Stimulated activated CD8-positive, alpha-beta memory T cell treated with anti-CD3 and anti-CD28 coated beads, Interleukin-2, amount 100 ng/mL, for 48 hours (primary cell): ENCODE measurements around the gene CRACDL.

Experiments used
- DNase-seq, 2 donors: peaks; one replicate each; pipeline ENCODE4 v3.0.0-alpha.2; 2020; ENCODE audit warnings: low read depth in 2 of 2

CRACDL gene

DNA sequence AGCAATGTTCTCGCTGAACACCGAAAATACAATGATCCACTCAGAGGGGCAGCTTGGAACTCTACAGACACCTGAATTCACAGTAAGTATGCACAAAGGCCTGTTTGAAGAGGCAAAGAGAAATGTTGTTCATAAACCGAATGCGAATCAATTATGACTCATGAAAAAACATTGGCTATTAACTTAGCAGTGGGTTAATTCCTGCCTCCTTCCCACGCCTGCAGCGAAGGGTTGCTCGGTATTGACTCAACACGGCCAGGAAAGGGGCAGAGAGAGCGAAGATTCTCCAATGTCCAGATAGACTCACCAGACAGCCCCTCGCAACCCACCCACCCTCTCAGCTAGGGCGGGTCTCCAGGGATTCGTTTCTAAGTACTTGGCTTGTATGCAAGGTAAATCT lies 9.4 kb downstream of the CRACDL start:
- no peak for DNase-seq

DNA sequence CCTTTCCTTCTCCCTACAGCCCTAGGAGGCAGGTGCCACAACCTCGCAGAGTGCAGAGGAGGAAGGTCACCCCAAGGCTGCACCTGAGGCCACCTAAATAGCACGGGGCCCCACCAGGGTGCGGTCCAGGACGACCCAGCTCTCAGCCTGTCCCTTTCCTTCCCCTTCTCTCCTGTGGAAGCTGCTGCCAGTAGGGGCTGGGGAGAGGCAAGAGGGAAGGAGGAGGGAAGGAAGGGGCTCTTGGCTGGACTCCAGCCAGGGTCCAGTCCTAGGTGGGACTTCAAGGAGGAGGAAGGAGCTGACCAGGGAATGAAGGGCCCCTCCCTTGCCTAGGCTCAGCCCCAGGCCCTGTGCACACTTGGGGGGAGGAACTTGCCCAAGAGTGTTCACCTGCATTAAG lies 11.1 kb downstream of the CRACDL start:
- DNase-seq, result no peak

DNA sequence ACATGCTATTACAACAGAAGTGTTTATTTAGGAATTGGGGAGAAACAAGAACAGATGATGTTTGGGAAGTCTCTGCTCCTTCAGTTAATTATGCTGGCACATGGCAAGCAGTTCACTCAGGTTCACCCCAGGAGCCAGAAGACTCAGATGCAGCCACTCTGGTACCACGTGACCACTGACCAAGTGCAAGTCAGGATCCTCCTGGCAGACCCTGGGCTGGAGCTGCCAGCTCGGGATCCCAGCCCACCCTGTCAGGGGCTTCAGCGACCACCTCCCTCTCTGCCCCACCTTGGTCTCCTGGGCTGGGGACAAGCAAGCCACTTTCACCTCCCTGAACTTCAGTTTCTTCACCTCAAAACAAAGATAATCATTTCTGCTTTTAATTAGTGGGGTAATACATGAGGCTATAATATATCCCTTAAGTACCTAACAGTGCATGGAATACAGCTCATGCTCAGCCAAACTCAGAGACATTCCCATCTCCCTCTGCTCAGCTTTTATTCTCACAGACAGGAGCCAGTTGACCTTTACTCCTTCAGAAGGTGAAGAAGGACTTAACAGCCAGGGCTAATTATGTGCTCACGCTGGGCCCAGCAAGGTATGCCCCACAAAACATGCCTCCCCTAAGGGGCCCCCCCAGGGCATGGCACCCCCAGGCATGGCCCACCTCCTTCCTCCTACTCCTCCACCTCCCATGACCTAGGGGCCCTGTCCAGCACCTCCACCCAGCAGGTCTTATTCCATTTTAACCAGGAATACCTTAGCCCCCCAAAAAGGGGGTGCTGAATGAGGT lies 11.8 kb downstream of the CRACDL start:
- no peak for DNase-seq

DNA sequence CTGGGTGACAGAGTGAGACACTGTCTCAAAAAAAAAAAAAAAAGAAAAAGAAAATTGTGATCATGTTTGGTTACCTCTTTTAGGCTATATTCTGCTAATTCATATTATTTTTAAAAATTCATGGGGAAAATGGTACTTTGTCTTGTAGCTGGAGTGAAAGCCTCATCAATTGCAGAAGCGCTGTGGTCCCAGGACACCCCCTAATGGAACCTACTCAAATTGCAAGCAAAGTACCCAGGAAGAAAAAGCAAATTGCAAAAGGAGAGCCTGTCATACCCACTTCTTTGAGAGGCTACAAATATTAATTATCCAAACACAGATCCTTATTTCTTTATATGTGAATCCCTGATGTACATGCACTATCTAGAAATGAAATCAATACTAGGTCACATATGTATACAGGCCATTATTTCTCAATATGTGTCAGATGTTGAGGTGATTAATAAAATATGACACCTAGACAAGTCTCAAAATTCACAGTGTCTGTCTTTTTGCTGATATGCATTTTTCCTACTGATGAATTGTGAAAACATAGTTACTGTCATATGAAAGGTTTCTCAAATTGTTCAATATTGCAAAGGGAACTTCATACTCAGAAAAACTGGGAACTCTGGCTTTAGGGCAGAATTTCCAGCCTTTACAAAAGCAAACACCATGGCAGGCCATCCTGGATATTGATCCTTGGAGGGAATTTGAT lies 12.6 kb downstream of the CRACDL start:
- no peak for DNase-seq

DNA sequence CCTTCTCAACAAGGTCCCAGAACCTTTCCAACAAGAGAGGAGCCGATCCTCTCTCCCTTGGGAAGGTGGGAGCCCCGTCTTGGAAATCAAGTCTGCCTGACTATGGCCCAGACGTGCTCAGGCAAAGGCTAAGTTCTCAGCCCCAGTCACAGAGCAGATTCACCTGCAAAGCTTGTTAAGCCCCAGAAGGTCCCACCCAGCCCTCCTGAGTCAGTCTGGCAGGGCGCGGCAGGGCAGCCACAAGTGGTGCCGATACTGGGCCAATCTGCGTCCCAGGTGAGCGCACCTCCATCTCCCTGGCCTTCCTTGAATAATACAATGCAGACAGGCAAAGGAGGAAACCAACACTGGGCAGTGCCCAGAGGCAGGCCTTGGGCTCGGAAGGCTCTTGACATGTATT lies 15.0 kb downstream of the CRACDL start:
- no peak for DNase-seq

DNA sequence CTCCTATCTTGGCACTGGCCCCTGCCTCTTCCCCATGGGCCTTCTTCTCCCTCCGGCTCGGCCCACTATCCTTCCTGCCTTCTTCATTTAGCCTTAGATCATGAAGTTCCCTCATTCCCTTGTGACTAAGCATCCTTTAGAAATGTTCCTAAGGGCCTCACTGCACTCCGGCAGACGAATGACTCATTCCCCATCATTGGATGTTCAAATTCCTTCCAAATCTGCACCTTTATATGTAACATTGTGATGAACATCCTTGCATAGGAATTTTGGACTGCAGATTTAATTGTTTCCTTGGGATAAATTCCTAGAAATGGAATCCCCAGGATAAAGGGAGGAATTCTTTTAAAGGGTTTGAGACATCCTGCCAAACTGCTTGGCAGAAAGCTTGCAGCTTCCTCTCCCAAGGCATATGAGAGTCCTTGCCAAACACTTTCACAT lies 19.0 kb downstream of the CRACDL start:
- no peak for DNase-seq

DNA sequence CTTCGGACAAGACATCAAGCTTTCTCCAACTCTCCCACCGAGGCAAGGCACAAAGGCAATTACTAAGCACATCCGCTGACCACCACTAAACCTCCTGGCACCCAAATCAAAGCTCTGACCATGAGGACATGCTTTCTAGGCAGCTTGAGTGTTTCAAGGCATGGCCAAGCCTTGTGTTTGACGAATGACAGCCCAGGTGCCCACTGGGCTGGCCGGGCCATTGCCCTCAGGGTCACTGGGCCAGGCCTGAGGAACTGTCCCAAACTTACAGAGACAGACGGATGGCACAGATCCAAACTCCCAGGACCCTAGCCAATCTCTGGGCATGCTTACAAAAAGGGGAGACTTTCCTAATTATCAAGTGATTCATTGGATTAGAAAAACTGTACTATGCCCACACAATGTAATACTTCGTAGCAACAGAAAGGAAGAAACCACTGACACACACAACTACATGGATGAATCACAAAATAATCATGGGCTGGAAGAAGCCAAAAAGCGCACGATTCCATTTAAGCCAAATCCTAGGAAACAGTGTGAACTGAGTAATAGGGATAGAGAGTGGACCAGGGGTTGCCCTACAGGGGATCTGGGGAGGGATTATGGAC lies 20.2 kb downstream of the CRACDL start:
- no peak for DNase-seq

DNA sequence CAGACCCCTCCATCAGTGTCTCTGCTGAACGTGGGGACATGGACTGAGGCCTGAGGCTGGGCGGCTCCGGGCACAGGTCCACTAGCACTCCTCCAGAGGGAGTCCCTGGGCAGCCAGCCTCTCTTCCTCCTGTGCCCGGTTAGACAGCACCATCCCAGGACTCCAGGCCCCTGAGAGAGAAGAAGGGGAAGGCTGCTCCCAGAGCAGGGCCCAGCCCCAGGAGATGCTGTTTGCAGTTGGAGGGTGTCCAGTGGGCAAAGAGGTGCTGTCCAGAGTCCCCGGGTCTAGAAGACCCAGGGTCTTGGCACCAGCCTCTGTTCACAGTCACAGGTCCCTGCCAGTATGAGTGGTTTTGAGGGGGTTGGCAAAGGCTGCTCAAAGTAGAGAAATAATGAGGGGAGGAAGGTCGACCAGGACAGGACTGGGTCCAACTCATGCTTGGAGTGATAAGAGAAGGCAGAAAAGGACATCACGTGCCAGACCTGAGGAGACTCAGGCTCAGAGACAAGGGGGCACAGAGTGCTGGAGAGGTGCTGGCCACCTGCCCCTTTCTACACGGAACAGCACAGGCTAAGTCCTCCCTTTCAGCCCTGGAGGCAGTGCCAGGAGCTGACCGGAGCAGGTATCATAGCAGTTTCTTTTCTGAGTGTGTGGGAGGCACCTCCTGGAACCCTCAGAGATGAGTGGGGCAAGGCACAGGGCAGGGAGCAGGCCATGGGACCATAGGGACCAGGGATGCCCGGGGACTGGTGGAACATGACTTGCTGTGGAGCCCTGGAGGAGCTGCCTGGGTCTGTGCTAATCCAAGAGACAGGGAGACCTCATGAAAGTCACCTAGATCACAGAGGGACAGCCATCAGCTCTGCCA lies 21.1 kb downstream of the CRACDL start:
- no peak for DNase-seq

DNA sequence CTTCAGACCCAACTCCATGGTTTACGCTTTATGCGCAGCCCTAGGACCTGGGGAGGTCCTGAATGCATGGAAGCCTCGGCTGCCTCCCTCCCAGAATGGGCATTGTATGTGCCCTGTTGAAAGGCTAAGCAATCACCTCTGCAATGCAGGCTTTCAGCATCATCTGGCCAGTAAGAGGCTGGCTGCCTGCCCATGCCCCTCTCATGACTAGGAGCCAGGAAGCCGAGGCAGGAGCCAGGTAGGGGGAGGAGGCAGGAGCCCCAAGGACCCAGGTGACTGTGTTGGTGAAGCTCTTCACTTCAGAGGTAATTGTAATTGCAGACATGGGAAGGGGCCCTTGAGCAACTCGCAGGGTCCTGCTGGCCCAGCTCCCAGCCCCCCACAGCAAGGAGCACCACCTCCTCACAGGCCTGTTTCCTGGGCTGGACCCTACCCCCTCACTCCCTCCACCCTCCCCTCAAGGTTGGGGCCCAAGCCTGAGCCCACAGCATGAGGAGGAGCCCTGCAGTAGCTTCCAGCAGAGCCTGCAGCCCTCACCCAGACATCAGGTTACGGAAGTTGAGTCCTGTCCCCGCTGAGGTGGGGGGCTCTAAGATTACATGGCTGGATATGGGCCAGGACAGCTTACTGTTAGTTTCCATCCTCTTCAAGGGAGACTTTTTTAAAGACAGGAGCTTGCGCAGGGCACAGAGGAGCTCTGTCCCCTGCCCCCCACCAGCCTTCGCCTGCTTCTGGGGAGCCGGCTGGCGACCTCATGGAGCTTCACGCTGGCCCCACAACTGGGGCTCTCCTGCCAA lies 21.9 kb downstream of the CRACDL start:
- no peak for DNase-seq

DNA sequence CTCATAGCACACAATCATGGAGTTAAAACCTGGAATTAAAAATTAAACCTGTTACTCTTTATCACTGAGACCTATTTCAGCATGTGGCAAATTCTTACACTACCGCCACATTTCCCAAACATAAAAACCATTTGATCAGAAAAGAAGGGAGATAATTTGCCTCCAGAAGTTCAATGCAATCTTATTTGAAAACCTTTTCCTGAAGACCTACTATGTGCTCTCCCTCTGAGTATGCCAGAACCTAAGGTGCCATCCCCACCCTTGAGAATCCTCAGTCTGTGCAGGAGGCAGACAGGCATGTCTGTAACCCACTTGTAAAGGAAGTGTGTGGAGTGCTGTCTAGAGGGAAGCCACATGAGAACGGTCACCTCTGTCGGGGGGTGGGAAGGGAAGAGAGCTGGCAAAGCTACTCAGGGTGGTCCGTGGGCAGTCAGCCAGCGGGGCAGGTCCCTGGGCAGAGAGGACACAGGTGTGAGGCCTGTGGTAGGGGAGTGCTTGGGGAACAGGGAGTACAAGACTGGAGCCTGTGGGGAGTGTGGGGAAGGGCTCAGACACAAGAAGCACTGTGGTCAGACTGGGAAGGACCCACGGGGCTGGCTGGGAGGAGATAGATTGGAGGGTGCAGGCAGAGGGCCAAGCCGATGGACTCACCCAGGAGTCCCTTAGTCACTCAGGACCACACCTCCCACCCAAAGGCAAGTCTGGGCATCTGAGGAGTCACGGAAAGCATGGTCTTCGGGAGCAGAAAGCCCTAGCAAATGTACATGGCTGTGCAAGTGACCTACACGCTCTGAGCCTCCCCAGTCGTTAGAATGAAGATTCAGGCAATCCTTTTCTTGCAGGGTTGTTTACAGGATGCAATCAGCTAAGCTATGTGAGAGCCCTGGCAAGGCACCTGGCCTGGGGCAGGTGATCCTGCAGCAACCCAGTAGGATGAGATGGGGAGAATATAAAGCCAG lies 22.8 kb downstream of the CRACDL start:
- no peak for DNase-seq

DNA sequence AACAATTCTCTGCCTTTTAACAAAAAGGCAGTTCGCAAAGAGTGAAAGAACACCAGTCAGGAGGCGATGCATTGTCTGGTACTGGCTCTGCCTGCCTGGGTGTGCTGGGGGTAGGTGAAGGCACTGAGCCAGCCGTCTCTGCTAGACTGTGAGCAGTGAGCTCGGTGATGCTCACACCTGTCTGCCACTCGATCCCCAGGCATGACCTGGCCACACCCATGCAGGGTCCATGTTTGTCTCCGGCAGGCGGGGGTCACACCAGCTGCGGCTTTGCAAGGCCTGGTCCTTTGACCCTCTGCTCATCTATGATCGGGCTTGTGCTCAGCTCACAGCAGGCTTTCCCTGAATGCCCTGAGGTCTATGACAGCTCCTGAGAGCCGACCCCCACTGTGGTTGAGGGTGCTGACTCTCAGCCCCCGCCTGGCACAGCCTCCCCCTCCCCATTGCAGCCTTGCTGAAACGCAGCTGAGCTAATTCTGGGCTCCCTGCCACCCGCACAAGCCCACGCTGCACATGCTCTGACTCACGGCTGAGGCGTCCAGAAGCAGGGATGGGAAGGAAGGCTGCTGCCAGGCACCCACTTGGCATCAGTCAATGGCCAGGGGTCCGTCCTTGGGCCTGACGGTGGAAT lies 23.7 kb downstream of the CRACDL start:
- DNase-seq, result no peak

DNA sequence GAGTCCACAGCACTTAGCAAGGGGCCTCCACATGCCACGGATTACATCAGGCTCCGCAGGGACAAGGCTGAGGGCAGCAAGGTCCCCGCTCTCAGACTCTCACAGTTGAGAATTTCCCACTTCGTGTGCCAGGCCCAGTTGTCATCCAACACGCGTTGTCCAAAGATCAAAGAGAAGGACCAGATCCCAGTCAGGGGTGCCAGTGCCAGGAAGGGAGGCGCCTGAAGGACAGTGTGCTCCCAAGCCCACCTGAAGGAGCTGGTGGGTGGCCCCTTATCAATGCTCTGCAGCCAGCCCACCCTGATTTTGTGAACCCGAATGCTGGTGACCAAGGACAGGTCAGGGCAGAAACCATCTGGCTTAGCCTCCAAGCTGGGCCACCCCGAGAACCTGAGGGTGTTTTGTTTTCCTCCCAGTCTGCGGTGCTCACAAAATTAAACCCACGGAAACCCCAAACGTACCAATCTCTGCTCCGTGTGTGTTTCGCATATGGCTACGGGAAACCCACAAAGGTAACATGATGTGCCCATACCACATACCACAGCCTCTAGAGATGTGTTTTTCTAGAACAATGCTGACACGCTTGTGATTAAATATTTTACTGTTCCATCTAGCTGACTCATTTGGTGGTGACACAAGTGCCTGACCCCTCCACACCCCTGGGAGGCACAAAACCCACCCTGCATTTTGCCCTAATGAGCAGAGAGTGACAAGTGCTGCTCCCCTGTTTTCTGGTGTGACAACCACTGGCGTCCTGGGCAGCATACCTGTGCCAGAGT lies 24.5 kb downstream of the CRACDL start:
- DNase-seq, result no peak

DNA sequence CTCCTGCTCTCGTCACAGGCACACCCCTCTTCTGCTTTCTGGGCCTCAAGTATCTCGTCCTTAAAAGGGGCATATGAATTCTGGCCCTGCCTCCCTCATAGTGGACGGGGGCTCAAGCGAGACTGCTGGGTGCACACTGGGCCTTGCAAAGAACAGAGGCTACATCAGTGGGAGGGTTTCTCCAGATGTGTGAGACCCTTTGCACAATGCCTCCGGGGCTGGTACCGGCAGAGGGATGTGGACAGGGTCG lies 25.0 kb downstream of the CRACDL start:
- DNase-seq, result no peak

DNA sequence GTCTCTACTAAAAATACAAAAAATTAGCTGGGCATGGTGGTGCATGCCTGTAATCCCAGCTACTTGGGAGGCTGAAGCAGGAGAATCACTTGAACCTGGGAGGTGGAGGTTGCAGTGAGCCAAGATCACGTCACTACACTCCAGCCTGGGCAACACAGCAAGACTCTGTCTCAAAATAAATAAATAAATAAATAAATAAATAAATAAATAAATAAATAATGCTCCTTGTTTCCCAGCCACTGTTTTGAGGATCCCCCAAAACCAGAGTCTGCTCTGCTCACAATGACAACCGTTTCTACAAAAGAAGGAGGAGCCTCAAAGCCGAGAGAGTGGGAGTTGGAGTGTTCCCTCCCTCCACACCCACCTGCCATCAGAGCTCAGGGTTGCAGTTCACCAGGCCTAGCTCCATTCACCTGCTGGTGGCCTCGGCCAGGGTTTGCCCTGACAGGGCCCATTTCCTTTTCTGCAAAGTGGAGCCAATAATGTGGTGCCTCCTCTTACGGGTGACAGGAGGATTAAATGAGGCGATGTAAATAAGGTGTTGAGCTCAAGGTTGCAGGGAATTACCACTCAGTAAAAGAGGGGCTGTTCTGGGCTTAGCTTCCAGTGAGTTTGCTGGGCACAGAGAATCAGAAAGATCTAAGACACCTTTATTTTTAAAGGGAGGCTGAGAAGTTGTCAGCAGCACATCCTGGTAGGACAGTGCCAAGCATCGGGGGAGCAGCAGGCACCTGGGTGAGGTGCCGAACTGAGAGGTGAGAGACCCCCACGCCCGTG lies 25.5 kb downstream of the CRACDL start:
- no peak for DNase-seq

DNA sequence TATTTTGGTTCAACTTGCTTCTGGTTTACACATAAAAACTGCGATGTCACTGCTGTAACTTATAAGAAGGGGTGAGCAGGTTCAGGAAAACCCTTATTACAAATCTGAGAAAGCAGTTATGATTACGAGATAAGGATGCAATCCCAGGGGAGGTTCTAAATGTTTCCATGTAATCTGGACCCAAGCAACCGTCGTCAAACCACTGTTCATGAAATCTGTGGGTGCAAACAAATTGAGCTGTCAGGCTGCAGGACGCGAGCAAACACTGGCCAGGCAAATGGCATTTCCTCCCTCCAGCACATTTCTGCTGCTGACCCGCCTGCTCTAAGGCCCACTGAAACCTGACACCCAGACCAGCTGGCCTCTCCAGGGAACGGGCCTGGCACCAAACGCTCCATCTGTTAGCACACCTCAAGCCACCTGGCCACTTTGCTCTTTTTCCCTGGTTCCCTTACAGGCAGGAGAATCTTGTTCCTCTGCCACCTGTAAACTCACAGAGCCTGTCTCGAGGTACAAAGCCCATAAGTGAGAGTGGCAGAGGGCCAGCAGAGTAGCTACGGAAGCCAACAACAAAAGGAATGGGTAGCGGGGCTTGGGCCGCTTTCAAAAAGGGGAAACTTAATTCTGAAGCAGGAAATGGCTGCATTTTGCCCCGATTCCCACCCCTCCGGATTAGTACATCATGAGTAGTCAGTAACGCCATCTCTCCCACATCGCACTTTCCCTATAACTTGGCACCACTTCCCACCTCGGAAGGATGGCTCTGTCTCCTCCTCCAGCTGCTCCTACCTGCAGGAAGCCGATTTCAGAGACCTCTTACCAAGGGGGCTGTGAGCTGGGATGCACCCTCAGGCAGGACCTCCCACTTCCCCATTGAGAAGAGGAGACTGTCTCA lies 26.5 kb downstream of the CRACDL start:
- no peak for DNase-seq

DNA sequence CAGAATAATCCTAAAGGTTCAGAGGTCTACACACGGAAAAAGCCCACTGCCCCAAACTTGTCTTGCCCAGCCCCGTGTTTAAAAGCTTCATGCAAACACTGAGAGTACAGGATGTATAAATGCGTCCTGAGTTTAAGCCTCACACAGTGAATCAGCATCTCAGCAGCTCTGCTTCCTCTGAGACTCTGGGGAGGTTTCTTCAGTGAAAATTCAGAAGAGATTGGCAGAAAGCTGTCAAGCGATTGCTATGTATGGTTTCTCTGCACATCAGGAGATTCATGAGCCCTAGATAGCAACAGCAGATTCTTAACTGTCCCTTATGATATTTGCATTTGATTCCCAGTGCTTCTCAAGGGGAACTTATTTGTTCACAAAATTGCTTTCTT lies 27.1 kb downstream of the CRACDL start:
- no peak for DNase-seq
